Endothelial cell of umbilical vein (primary cell): ENCODE data around the gene CCT3. TPM values are rescaled to one million over a fixed set of nuclear protein-coding genes. Genes with fewer than 3 reads are reported as not detected.

Source experiments
- BruUV-seq: library from RNA; stranded (reverse); fragments of 400-500 nt; replicated peaks from 2 replicates; lab custom pipeline; 2021; lab: Mats Ljungman, UMichigan
- CTCF ChIA-PET: fragments of 300-600, 350-600 bp; sonication (Branson Sonifier 250); formaldehyde crosslinking; loops from one replicate; lab custom pipeline; 2021; ENCODE audit warnings: antibody characterized with exemption, inconsistent platforms; lab: Charles Lee
- POLR2A ChIA-PET: fragments of 300-600, 350-600 bp; sonication (Branson Sonifier 250); formaldehyde crosslinking; loops from one replicate; lab custom pipeline; 2021; ENCODE audit warnings: antibody characterized with exemption, inconsistent platforms; lab: Charles Lee
- DNase-seq: peaks from one replicate; pipeline ENCODE4 v3.0.0-alpha.2; 2011; ENCODE audit warnings: low read depth, low spot score
- FAIRE-seq: peaks from 2 replicates; lab custom pipeline; 2011; peaks lifted over from hg19 to GRCh38; lab: Jason Lieb, UNC
- H2AFZ ChIP-seq: 2 replicates; pipeline ENCODE4 v1.6.0; 2012; ENCODE audit warnings: low read depth, low read length, control low read depth, inconsistent platforms
- H3K27ac ChIP-seq: 2 replicates; pipeline ENCODE4 v1.5.1; 2011; ENCODE audit warnings: low read depth, mild to moderate bottlenecking, control low read depth, low read length, moderate library complexity; ENCODE audit not compliant: insufficient read depth
- H3K27me3 ChIP-seq, 2 experiments: 2 replicates each; pipeline versions ENCODE4 v1.6.0 to v1.6.1; 2011; ENCODE audit warnings: low read length in 2 of 2, mixed read lengths in 1 of 2; ENCODE audit not compliant: control insufficient read depth in 2 of 2, insufficient read depth in 2 of 2
- H3K36me3 ChIP-seq, 2 experiments: 2 replicates in 1 of 2; 3 replicates in 1 of 2; pipeline ENCODE4 v1.5.1; 2011; ENCODE audit warnings: low read length in 2 of 2, mild to moderate bottlenecking in 1 of 2, moderate library complexity in 1 of 2; ENCODE audit not compliant: control insufficient read depth in 2 of 2, insufficient read depth in 2 of 2; ENCODE audit errors: extremely low read depth in 1 of 2
- H3K4me1 ChIP-seq: 3 replicates; pipeline ENCODE4 v1.5.1; 2011; ENCODE audit warnings: mild to moderate bottlenecking, low read length; ENCODE audit not compliant: control insufficient read depth, insufficient read depth; ENCODE audit errors: extremely low read depth
- H3K4me2 ChIP-seq: 2 replicates; pipeline ENCODE4 v1.6.1; 2011; ENCODE audit warnings: low read length, control low read depth, mixed read lengths; ENCODE audit not compliant: insufficient read depth
- H3K4me3 ChIP-seq, 3 experiments: fragments of 200-600 bp in 1 of 3; sonication (generic), shearing (Covaris generic) in 1 of 3; replicated peaks in 1 of 3; 2 replicates each; pipeline ENCODE4 v1.5.1; 2011 to 2016; ENCODE audit warnings: control low read depth in 3 of 3, low read length in 3 of 3, mild to moderate bottlenecking in 2 of 3, inconsistent platforms in 1 of 3, low read depth in 1 of 3, moderate library complexity in 1 of 3; ENCODE audit not compliant: insufficient read depth in 1 of 3
- H3K79me2 ChIP-seq: 2 replicates; pipeline ENCODE4 v1.6.0; 2012; ENCODE audit warnings: low read length, inconsistent platforms; ENCODE audit not compliant: control insufficient read depth, insufficient read depth
- H3K9ac ChIP-seq: replicated peaks from 2 replicates; pipeline ENCODE3; 2011; ENCODE audit warnings: low read length, control low read depth; ENCODE audit not compliant: insufficient read depth; ENCODE audit errors: extremely low read depth
- H3K9me1 ChIP-seq: replicated peaks from 3 replicates; pipeline ENCODE4 v1.6.0; 2011; ENCODE audit warnings: mild to moderate bottlenecking, low read length; ENCODE audit not compliant: control insufficient read depth, insufficient read depth; ENCODE audit errors: extremely low read depth
- H3K9me3 ChIP-seq: replicated peaks from 2 replicates; pipeline ENCODE4 v1.5.1; 2012; ENCODE audit warnings: low read length, inconsistent platforms; ENCODE audit not compliant: control insufficient read depth, insufficient read depth
- H4K20me1 ChIP-seq: replicated peaks from 2 replicates; pipeline ENCODE3; 2011; ENCODE audit warnings: mild to moderate bottlenecking, low read length; ENCODE audit not compliant: control insufficient read depth, insufficient read depth; ENCODE audit errors: extremely low read depth
- EZH2 ChIP-seq: IDR thresholded peaks from 2 replicates; pipeline ENCODE4 v1.6.1; 2012; ENCODE audit warnings: borderline replicate concordance, low read depth, mild to moderate bottlenecking, moderate library complexity, low read length, inconsistent platforms; ENCODE audit not compliant: severe bottlenecking
- FOS ChIP-seq: IDR thresholded peaks from 2 replicates; pipeline ENCODE4 v1.6.1; 2011; ENCODE audit warnings: mild to moderate bottlenecking, low read length, moderate library complexity, borderline replicate concordance; ENCODE audit not compliant: insufficient read depth
- GATA2 ChIP-seq: IDR thresholded peaks from 2 replicates; pipeline ENCODE4 v1.7.0; 2011; ENCODE audit warnings: low read depth, mild to moderate bottlenecking, moderate library complexity, mixed read lengths, low read length; ENCODE audit not compliant: insufficient read length, insufficient read depth
- JUN ChIP-seq: IDR thresholded peaks from 2 replicates; pipeline ENCODE4 v1.6.1; 2011; ENCODE audit warnings: borderline replicate concordance, low read depth; ENCODE audit not compliant: insufficient read length, insufficient read depth
- POLR2A ChIP-seq: IDR thresholded peaks from 2 replicates; pipeline ENCODE4 v1.6.1; 2012; ENCODE audit warnings: low read depth, mild to moderate bottlenecking, control low read depth, low read length
- POLR2AphosphoS5 ChIP-seq: IDR thresholded peaks from 2 replicates; pipeline ENCODE4 v1.6.1; 2012; ENCODE audit warnings: low read depth, mild to moderate bottlenecking, control low read depth, low read length, moderate library complexity; ENCODE audit not compliant: insufficient read depth
- dilution Hi-C: fragments of 300-500 bp; cut with MboI; formaldehyde crosslinking; loops from one replicate; pipeline ENCODE4 v1.15.0; 2019; ENCODE audit warnings: low sequenced_read_pairs; ENCODE audit not compliant: extremely low pct_ligation_motif_present
- intact Hi-C: fragments of 100-400 bp; cut with micrococcal nuclease; formaldehyde crosslinking; loops from one replicate; pipeline ENCODE4 v1.10.0; 2022
- polyA plus RNA-seq, 4 experiments: library from polyadenylated mRNA; depleted of rRNA in 3 of 4; stranded (reverse) in 3 of 4; unstranded in 1 of 4; fragments of >200 nt; gene quantifications; 2 replicates each; pipeline versions ENCODE4 v1.2.1 to v1.2.3, GENCODE V29; 2011 to 2012; ENCODE audit warnings: missing spikeins in 1 of 4
- total RNA-seq: library from RNA; stranded (reverse); gene quantifications from 2 replicates; pipeline ENCODE4 v1.2.3, GENCODE V29; 2021
- TF ChIP-seq, protein P1 (sequence below), 2 donors: IDR thresholded peaks; 1 replicate in 1 of 2; 2 replicates in 1 of 2; pipeline ENCODE4 v1.5.1; 2011; ENCODE audit warnings: low read length in 2 of 2, mild to moderate bottlenecking in 2 of 2, moderate library complexity in 2 of 2, control low read depth in 1 of 2, inconsistent platforms in 1 of 2, low read depth in 1 of 2; ENCODE audit not compliant: insufficient read depth in 1 of 2; ENCODE audit errors: extremely low read depth in 1 of 2

Gene CCT3
- total and polyA plus RNA-seq, 2 donors (not counting 3 experiments of a cell fraction or from before 2014, with no cell fraction given) = 276 to 367 TPM

DNA sequence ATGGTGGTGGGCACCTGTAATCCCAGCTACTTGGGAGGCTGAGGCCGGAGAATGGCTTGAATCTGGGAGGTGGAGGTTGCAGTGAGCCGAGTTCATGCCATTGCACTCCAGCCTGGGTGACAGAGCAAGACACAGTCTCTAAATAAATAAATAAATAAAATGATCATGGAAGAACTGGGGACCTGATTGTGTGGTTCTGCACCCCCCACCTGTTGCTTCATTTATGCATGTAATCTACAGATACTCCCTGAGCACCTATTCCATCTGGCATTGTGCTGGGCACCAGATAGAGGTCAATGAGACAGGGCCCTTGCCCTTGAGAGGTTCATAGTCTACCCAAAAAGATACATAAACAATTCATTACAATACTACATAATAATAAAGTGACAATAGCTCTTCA lies 19.9 kb upstream of the CCT3 start:
- CTCF ChIA-PET = interaction anchor here (1.0 to 10.2 kb wide), 6 partner anchors 10 to 228 kb away, joined by 3 to 96 read pairs (median 4); no protein-coding TSS in a partner anchor
- FAIRE-seq (no peak), DNase-seq (no peak)
- no peaks in the 10 kb centered on the region for H3K9me1 ChIP-seq
- H3K27ac ChIP-seq = no peak overlapping the region
- H3K4me2 ChIP-seq = no peak overlapping the region
- BruUV-seq = no TSS peak
- H3K9me3 ChIP-seq = no peaks in the 10 kb centered on the region
- no peak overlapping the region for H3K4me3 ChIP-seq
- peaks cover 17 to 28% of the 10 kb centered on the region in 2 experiments for H3K27me3 ChIP-seq
- H2AFZ ChIP-seq = no peak overlapping the region
- TF ChIP-seq POLR2A (no peak), EZH2 (no peak), GATA2 (no peak), POLR2AphosphoS5 (no peak)
- TF ChIP-seq, protein P1, sequence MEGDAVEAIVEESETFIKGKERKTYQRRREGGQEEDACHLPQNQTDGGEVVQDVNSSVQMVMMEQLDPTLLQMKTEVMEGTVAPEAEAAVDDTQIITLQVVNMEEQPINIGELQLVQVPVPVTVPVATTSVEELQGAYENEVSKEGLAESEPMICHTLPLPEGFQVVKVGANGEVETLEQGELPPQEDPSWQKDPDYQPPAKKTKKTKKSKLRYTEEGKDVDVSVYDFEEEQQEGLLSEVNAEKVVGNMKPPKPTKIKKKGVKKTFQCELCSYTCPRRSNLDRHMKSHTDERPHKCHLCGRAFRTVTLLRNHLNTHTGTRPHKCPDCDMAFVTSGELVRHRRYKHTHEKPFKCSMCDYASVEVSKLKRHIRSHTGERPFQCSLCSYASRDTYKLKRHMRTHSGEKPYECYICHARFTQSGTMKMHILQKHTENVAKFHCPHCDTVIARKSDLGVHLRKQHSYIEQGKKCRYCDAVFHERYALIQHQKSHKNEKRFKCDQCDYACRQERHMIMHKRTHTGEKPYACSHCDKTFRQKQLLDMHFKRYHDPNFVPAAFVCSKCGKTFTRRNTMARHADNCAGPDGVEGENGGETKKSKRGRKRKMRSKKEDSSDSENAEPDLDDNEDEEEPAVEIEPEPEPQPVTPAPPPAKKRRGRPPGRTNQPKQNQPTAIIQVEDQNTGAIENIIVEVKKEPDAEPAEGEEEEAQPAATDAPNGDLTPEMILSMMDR (IDR thresholded peaks at IDR 0.05; ENCODE audit: extremely low read depth in 1 of 2, insufficient read depth in 1 of 2, low read depth in 1 of 2, low read length in 2 of 2) = no peak
- no peaks in the 10 kb centered on the region for H4K20me1 ChIP-seq
- no peak overlapping the region for H3K9ac ChIP-seq
- H3K36me3 ChIP-seq = no peaks in the 10 kb centered on the region
- no peaks in the 10 kb centered on the region for H3K4me1 ChIP-seq
- no peaks in the 10 kb centered on the region for H3K79me2 ChIP-seq
- POLR2A ChIA-PET = no interaction called here
- dilution Hi-C loops (no loop called here), intact Hi-C loops (no loop called here)

DNA sequence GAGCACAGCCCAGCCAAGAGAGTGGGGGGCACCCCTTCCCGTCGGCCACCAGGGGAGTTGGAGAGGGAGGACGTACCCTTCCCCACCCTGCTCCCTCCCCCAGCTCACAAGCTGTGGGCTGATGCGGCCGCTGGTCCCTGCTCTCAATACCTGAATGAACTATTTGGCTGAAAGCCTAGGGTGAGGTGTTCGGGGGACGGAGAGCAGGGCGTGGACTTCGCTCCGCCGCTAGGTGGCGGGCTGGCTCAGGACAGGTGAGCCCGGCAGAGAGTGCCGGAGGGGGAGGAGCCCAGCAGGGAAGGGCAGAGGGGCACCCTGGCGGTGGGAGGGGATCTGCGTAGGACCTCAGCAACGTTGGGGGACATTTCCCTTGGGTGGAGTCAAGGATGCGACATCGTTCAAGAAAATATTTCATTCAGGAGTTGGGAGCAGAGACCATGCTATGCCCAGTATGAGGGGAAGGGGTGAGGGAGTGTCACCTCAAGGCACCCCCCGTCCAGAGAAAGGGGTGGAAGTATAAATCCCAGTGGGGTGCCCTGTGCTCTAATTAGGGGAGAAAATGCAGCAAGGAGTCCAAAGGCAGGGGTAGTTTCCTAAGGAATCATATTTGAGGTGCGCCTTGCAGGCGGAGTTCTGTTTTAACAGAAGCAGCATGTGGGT lies 18.9 kb upstream of the CCT3 start:
- Histone ChIP-seq H3K79me2 (no peaks in the 10 kb centered on the region), H3K36me3 (no peaks in the 10 kb centered on the region), H3K9ac (no peak overlapping the region), H3K27me3 (peaks cover 17 to 28% of the 10 kb centered on the region in 2 experiments), H3K9me1 (no peaks in the 10 kb centered on the region), H2AFZ (no peak overlapping the region), H3K4me1 (no peaks in the 10 kb centered on the region), H3K9me3 (no peaks in the 10 kb centered on the region), H4K20me1 (no peaks in the 10 kb centered on the region), H3K27ac (no peak overlapping the region), H3K4me2 (no peak overlapping the region), H3K4me3 (no peak overlapping the region)
- TF ChIP-seq JUN (no peak), EZH2 (no peak), FOS (no peak), GATA2 (no peak)
- TF ChIP-seq, protein P1 (IDR thresholded peaks at IDR 0.05; ENCODE audit: extremely low read depth in 1 of 2, insufficient read depth in 1 of 2, low read depth in 1 of 2, low read length in 2 of 2) = peak; percentile 60 to 84
- no peak for FAIRE-seq
- BruUV-seq = no TSS peak
- peak; percentile 23 for DNase-seq
- POLR2A ChIA-PET = no interaction called here
- intact Hi-C loops = no loop called here
- dilution Hi-C loops = no loop called here
- CTCF ChIA-PET = interaction anchor here (1.0 to 3.3 kb wide), 4 partner anchors 13 to 89 kb away, joined by 3 to 34 read pairs (median 3); no protein-coding TSS in a partner anchor
